A673 (cell line): ENCODE measurements around the gene PARVB.

Experiments used
- EZH2 ChIP-seq: fragments of 200-600 bp; sonication (generic); IDR thresholded peaks from 2 replicates; pipeline ENCODE4 v1.6.1; 2017; ENCODE audit warnings: borderline replicate concordance, low read depth, mild to moderate bottlenecking, mixed read lengths, antibody characterized with exemption, low read length; ENCODE audit not compliant: poor library complexity, severe bottlenecking
- TF ChIP-seq, protein P1 (sequence below): fragments of 300-800, 200-600 bp; sonication (generic); conservative IDR thresholded peaks from 2 replicates; pipeline ENCODE4 v1.5.1; 2017; ENCODE audit warnings: low read depth, mild to moderate bottlenecking, antibody characterized with exemption, low read length, moderate library complexity, mixed read lengths

GRCh38 chr22:44075670-44076069, 51.6 kb downstream of the PARVB start:
- TF ChIP-seq EZH2 = no peak
- TF ChIP-seq, protein P1, sequence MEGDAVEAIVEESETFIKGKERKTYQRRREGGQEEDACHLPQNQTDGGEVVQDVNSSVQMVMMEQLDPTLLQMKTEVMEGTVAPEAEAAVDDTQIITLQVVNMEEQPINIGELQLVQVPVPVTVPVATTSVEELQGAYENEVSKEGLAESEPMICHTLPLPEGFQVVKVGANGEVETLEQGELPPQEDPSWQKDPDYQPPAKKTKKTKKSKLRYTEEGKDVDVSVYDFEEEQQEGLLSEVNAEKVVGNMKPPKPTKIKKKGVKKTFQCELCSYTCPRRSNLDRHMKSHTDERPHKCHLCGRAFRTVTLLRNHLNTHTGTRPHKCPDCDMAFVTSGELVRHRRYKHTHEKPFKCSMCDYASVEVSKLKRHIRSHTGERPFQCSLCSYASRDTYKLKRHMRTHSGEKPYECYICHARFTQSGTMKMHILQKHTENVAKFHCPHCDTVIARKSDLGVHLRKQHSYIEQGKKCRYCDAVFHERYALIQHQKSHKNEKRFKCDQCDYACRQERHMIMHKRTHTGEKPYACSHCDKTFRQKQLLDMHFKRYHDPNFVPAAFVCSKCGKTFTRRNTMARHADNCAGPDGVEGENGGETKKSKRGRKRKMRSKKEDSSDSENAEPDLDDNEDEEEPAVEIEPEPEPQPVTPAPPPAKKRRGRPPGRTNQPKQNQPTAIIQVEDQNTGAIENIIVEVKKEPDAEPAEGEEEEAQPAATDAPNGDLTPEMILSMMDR = no peak
